Measurements from ENCODE around the gene TEAD4. TPM values are rescaled to one million over a fixed set of nuclear protein-coding genes. Genes with fewer than 3 reads are reported as not detected.
A peak's percentile ranks its signal among the peaks of the same experiment; 100 is the strongest.

The TEAD4 gene
- total RNA-seq, 4 donors from 2014 or later = 4.7 to 26.7 (median 25.0) TPM

DNA sequence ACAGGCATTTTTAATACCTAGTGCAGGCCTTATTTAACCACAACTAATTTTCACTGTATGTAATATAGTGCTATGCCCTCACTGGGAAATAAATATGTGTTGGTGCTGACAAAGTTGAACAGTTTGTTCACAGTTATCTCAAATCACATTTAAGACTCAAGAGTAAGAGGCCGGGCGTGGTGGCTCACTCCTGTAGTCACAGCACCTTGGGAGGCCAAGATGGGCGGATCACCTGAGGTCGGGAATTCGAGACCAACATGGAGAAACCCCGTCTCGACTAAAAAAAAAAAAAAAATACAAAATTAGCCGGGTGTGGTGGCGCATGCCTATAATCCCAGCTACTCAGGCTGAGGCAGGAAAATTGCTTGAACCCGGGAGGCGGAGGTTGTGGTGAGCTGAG is 22.9 kb upstream of the TEAD4 start:
- H3K27me3 ChIP-seq = no peaks in the 10 kb centered on the region
- no peak for ATAC-seq
- no peak overlapping the region for H3K4me3 ChIP-seq
- peaks cover 0 to 99% of the 10 kb centered on the region in 2 donors for H3K36me3 ChIP-seq
- H3K9me3 ChIP-seq = no peaks in the 10 kb centered on the region
- WGBS, 2 donors (ENCODE audit: low coverage in 1 of 2) = 69 to 80% methylated on average over 3 to 9 of the region's 11 CpGs
- TF ChIP-seq CTCF (IDR thresholded peaks at IDR 0.05) = no peak
- TF ChIP-seq POLR2AphosphoS5 (IDR thresholded peaks at IDR 0.05) = no peak
- no peak for TF ChIP-seq EP300 (IDR thresholded peaks at IDR 0.05)
- TF ChIP-seq POLR2A (IDR thresholded peaks at IDR 0.05) = no peak
- no peaks in the 10 kb centered on the region for H3K4me1 ChIP-seq
- no peak overlapping the region for H3K27ac ChIP-seq

- Histone ChIP-seq H3K4me1 (no peaks in the 10 kb centered on the region), H3K9me3 (no peaks in the 10 kb centered on the region), H3K27me3 (no peaks in the 10 kb centered on the region), H3K4me3 (no peak overlapping the region), H3K27ac (no peak overlapping the region), H3K36me3 (peaks cover 0 to 94% of the 10 kb centered on the region in 2 donors)
- ATAC-seq = no peak
- 65 to 84% methylated on average over 3 of the region's 3 CpGs for WGBS, 2 donors (ENCODE audit: low coverage in 1 of 2)
- no peak for TF ChIP-seq POLR2AphosphoS5 (IDR thresholded peaks at IDR 0.05)
- no peak for TF ChIP-seq CTCF (IDR thresholded peaks at IDR 0.05)
Measured at GRCh38 chr12:2937500-2937899, 21.7 kb upstream of the TEAD4 start.

GRCh38 chr12:2939191-2939590 is 20.0 kb upstream of the TEAD4 start:
- Histone ChIP-seq H3K36me3 (peaks cover 0 to 77% of the 10 kb centered on the region in 2 donors), H3K27me3 (no peaks in the 10 kb centered on the region), H3K27ac (no peak overlapping the region), H3K9me3 (no peaks in the 10 kb centered on the region), H3K4me3 (no peak overlapping the region), H3K4me1 (peaks cover 0 to 4% (median 0%) of the 10 kb centered on the region in 3 donors)
- ATAC-seq = no peak
- 36 to 72% methylated on average over 2 to 5 of the region's 5 CpGs for WGBS, 2 donors (ENCODE audit: low coverage in 1 of 2)
- no peak for TF ChIP-seq POLR2A (IDR thresholded peaks at IDR 0.05)
- TF ChIP-seq EP300 (IDR thresholded peaks at IDR 0.05) = no peak
- TF ChIP-seq POLR2AphosphoS5 (IDR thresholded peaks at IDR 0.05) = no peak
- no peak for TF ChIP-seq CTCF (IDR thresholded peaks at IDR 0.05)

GRCh38 chr12:2940564-2940963 is 18.6 kb upstream of the TEAD4 start:
- no peak overlapping the region for H3K27ac ChIP-seq
- no peaks in the 10 kb centered on the region for H3K27me3 ChIP-seq
- WGBS, 2 donors (ENCODE audit: low coverage in 1 of 2) = 56 to 80% methylated on average over 1 to 3 of the region's 10 CpGs
- no peaks in the 10 kb centered on the region for H3K9me3 ChIP-seq
- peak; percentile 29 for ATAC-seq
- TF ChIP-seq POLR2AphosphoS5 (IDR thresholded peaks at IDR 0.05) = no peak
- no peak for TF ChIP-seq EP300 (IDR thresholded peaks at IDR 0.05)
- no peak for TF ChIP-seq CTCF (IDR thresholded peaks at IDR 0.05)
- no peak for TF ChIP-seq POLR2A (IDR thresholded peaks at IDR 0.05)
- peaks cover 0 to 11% (median 0%) of the 10 kb centered on the region in 3 donors for H3K4me1 ChIP-seq
- H3K36me3 ChIP-seq = peaks cover 0 to 63% of the 10 kb centered on the region in 2 donors
- no peak overlapping the region for H3K4me3 ChIP-seq

DNA sequence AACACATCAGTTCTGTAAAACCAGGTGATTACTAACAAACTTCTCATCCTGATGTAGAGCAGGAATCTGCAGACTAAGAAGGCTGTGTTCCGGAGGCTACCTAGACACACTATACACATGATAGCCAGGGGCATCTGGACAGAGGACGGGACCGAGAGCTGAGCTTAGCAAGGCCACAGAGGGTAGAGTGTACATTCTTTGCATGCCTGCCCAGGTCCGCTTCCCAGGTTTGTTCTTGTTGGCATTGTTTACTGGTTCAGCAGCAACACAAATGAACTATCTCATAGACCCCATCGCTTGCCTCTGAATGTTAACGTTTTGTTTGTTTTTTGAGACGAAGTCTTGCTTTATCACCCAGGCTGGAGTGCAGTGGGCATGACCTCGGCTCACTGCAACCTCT is 17.7 kb upstream of the TEAD4 start:
- Histone ChIP-seq H3K27ac (no peak overlapping the region), H3K36me3 (peaks cover 0 to 54% of the 10 kb centered on the region in 2 donors), H3K4me1 (peaks cover 0 to 11% (median 0%) of the 10 kb centered on the region in 3 donors), H3K9me3 (no peaks in the 10 kb centered on the region), H3K27me3 (no peaks in the 10 kb centered on the region), H3K4me3 (no peak overlapping the region)
- ATAC-seq = no peak
- TF ChIP-seq CTCF (IDR thresholded peaks at IDR 0.05) (no peak), EP300 (IDR thresholded peaks at IDR 0.05) (no peak), POLR2A (IDR thresholded peaks at IDR 0.05) (no peak)
- 61 to 65% methylated on average over 6 of the region's 8 CpGs for WGBS, 2 donors (ENCODE audit: low coverage in 1 of 2)
